GM21825 (cell line): ENCODE data around the gene MAGOH.
"Not testable (repeated sequence)": the region's sequence is repeated elsewhere in the genome, so short reads cannot be mapped to it uniquely, and the experiment has no call there.

Source experiments
- ATAC-seq: cut with Tn5 transposase; IDR thresholded peaks from one replicate; pipeline ENCODE4 v1.9.1; 2021; ENCODE audit warnings: mild to moderate bottlenecking, moderate library complexity; ENCODE audit not compliant: unreplicated experiment

MAGOH gene

DNA sequence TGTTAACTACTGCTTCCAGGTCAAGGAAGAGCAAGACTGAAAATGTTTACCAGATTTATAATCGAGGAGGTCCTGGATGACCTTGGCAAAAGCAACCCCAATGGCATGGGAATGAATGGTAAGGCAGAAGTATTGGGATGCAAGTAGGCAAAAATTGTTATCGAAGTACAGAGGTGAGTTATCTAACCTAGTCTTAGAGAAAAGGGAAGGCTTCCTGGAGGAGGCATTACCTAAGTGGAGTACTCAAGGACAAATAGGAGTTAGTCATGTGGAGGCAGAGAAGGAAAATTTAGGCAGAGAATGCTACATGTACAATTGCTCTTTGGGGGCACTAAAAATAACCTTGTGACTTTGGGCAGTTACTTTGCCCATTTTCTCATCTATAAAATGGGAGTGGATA lies 3.5 kb upstream of the MAGOH start:
- ATAC-seq = no peak

DNA sequence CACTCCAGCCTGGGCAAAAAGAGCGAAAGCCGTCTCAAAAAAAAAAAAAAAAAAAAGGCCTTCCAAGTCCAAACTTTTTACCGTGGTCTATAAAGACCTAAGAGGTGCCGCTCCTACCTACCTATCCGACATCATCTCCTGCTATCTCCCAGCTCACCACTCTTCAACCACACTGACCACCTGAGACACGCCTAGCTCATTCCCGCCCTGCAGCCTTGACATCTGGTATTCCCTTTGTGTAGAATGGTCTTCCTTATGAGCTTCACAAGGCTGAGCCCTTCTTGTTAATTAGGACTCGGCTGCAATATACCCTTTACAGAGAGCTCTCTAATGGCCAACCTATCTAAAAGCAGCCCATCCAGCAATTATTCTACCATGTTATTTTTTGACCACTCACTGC lies 680 bp downstream of the MAGOH start:
- ATAC-seq = no peak

DNA sequence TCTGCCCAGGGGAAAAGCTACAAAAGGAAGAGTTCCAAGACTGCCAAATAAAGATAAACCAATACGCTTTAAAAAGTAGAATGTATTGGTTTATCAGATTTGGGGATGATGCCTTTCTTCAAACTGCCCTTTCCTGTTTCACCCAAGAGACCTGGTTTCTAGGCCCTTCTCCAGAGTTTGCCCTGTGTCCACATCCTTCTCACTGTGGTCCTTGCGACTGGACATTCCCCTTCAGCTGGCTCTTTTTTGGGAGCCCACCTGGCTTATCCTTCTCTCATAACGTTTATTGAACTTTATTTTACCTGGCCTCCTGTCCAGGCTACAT lies 17.4 kb downstream of the MAGOH start:
- no peak for ATAC-seq

DNA sequence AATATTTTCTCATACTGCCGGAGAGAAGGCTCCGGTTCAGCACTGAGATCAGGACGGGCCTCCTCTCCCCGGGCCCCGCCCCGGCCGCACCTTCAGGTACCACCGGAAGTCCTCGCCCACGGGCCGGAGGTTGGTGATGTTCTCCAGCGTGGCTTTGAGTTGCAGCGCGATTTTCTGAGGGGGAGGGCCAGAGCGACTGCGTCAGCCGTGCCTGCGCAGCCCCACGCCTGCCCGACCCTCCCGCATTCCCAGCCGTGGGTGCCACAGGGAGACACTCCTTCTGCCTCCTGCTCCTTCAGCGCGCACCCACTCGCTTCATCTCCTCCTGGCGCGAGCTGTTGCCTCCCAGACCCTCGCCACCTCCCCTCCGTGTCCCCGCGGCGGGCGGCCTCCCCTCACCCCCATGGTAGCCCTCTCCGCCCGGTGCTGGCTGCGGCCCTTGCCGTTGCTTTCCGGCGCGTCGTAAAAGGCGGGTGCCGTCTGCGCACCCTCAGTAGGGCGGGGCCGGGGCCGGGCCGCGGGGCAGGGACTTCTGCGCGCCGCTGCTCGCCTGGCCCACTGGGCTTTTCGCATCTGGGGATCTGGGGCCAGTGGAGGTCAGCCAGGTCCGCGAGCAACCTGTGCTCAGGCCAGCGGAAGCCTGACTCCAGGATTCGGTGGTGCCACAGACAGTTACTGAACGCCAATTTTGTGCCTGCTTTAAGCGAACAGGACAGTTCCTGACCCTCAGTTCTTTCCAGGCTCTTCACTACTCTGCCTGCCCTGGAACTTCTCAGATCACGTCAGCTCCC lies 18.0 kb downstream of the MAGOH start, which contains the start of gene CZIB:
Gene CZIB, minus strand, starts transcription at position 464 of the 791 bp plus-strand sequence. Its CDS starts 59 bp downstream, at position 405.
- peak; percentile 89 for ATAC-seq

DNA sequence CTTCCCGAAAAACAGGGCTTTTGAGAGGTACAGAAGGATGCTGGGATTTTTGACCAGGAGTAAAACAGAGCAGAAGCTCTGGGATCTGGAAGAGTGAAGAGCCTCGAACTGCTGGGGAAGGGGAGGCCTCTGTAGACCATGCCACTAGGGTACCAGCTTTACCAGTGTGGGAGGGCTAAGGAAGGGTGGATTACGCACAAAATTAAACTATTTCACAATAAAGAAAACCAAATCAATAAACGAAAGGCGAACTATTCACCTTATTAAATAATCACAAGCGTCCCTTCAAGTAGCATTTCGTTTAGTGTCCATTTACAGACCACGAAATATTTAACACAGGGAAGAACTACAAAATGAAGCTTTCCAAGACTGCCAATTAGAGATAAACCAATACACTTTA lies 18.6 kb downstream of the MAGOH start:
- ATAC-seq = no peak

DNA sequence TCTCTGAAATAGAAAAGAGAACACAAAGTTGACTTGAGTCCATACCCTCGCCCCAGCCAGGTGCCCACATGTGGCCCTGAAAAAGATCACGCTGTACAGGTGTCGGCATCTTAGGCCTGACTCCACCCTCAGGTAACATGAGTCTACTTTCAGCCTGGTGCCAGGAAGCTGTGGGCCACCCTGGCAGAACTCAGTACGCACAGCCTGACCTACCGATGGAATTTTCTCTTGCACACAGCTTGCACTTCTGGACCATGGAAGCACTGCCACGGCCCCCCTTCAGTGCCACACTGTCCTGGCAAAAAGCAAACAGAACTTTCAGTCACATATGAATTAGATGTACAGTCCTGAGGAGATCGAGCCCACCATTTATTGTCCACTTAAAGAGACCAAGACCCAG lies 20.1 kb downstream of the MAGOH start:
- ATAC-seq = no peak

DNA sequence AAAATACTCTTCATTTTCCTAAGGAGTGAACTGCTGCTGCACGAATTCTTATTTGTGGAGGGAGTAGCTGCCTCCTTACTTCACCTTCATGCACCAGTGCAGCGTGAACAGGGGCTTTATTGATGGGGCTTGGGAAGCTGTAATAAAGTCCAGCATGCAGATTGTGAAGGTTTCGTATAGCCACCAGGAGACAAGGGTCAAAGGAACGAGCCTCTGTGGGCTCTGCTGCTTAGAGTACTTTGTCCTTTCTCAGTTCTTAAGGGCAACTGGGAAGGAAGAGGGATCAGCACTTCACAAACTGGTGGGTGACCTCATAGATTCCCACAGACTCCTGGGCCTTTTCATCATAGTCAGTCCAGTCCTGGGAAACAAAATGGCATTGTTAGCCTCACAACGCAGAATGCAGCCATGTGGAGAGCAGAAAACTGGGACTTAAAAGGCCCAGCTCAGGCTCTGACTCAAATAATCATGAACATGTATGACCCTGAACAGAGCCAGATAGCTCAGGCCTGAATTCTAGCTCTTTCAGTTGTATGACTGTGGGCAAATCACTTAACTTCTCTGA lies 23.9 kb downstream of the MAGOH start:
- no peak for ATAC-seq

DNA sequence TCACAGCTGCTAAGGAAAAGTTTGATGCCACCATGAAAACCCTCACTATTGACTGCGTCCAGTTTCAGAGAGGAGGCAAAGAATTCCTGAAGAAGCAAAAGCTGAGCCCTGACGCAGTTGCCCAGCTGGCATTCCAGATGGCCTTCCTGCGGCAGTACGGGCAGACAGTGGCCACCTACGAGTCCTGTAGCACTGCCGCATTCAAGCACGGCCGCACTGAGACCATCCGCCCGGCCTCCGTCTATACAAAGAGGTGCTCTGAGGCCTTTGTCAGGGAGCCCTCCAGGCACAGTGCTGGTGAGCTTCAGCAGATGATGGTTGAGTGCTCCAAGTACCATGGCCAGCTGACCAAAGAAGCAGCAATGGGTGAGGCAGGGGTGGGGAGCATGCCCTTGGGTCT lies 27.4 kb downstream of the MAGOH start:
- ATAC-seq = no peak

DNA sequence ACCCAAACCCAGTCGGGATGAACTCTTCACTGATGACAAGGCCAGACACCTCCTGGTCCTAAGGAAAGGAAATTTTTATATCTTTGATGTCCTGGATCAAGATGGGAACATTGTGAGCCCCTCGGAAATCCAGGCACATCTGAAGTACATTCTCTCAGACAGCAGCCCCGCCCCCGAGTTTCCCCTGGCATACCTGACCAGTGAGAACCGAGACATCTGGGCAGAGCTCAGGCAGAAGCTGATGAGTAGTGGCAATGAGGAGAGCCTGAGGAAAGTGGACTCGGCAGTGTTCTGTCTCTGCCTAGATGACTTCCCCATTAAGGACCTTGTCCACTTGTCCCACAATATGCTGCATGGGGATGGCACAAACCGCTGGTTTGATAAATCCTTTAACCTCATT lies 28.0 kb downstream of the MAGOH start:
- no peak for ATAC-seq

DNA sequence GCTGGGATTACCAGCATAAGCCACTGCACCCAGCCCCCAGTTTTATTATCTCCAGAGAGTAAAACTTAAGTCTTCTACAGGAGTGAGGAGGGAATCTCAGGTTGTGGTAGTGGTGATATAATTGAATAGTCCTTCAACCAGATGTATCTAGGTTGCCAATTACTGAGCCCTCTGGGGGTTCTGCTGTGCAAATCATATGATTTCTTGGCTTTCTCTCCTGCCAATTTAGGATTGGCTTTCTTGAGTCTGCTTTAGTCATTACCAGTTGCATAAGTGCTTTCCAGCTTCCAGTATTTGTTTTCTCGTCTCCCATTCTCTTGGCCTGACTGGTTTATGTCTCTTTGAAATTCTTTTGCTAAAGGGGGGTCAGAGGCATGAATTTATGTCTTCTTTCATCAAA lies 30.6 kb downstream of the MAGOH start:
- ATAC-seq = no peak

DNA sequence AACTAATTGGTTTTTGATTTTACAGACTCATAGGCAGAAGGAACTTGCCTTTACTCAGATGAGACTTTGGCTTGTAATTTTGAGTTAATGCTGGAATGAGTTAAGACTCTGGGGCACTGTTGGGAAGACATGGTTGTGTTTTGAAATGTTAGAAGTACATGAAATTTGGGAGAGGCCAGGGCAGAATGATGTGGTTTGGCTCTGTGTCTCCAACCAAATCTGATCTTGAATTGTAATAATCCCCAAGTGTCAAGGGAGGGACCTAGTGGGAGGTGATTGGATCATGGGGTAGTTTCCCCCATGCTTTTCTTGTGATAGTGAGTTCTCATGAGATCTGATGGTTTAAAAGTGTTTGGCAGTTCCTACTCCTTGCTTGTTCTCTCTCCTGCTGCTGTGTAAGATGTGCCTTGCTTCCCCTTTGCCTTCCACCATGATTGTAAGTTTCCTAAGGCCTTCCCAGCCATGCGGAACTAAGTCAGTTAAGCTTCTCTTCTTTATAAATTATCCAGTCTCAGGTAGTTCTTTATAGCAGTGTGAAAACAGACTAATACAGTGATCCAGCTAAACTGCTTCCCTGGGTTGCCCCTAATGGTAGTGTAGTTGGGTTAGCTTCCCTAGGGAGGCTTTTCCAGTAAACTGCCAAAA lies 31.5 kb downstream of the MAGOH start:
- ATAC-seq = no peak

DNA sequence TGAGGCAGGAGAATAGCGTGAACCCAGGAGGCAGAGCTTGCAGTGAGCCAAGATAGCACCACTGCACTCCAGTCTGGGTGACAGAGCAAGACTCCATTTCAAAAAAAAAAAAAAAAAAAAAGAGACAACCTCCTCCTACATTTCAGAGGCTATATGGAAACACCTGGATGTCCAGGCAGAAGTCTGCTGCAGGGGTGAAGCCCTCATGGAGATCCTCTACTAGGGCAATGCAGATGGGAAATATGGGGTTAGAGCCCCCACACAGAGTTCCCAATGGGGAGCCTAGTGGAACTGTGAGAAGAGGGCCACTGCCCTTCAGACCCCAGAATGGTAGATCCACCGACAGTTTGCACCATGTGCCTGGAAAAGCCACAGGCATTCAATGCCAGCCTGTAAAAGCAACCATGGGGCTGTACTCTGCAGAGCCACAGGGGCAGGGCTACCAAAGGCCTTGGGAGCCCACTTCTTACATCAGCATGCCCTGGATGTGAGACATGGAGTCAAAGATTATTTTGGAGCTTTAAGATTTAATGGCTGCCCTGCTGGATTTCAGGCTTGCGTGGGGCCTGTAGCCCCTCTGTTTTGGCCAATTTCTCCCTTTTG lies 32.1 kb downstream of the MAGOH start:
- ATAC-seq = not testable (repeated sequence)

DNA sequence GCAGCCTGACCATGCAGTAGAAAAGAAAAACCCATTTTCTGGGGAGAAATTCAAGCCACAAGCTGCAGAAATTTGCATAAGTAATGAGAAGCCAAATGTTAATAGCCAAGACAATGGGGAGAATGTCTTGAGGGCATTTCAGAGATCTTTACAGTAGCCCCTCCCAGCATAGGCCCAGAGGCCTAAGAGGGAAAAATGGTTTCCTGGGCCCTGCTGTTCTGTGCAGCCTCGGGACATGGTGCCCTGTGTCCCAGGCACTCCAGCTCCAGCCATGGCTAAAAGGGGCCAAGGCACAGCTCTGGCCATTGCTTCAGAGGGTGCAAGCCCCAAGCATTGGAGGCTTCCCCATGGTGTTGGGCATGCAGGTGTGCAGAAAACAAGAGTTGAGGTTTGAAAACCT lies 32.8 kb downstream of the MAGOH start:
- not testable (repeated sequence) for ATAC-seq

DNA sequence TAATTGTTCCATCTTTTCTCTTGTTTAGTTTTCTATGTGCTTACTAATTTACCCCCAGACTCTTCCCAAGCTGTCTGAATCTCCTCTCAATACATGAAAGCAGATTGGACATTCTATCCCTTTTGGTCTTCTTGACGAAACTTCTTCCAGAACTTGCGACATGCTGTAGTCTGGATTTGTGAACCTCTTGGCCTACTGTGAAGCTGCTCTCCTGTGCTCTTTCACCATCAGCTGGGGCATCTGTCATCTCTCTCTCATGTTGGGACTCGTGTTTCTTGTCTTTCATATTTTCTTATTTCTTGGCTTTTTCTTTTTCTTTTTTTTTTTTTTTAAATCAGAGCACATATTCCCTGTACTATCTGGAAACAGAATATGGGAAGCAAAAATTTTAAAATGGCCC lies 34.9 kb downstream of the MAGOH start:
- no peak for ATAC-seq

DNA sequence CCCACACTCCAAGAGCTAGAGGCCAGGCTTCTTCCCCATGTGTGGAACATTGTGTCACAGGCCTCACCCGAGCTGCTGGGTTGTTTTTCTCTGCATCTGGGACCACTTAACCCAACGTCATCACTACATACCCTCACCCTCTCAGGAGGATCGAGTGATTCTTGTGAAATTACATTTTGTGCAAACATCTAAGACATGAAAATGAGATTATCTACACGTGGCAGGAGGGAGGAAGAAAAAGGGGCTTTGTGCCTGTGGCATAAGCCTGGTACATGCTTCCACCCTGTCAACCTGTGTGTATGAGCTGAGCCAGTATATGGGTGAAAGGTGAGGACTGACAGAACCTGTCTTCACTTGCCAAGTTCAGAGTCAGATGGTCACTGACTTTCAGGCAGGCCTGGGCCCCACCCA lies 40.1 kb downstream of the MAGOH start:
- ATAC-seq = no peak

DNA sequence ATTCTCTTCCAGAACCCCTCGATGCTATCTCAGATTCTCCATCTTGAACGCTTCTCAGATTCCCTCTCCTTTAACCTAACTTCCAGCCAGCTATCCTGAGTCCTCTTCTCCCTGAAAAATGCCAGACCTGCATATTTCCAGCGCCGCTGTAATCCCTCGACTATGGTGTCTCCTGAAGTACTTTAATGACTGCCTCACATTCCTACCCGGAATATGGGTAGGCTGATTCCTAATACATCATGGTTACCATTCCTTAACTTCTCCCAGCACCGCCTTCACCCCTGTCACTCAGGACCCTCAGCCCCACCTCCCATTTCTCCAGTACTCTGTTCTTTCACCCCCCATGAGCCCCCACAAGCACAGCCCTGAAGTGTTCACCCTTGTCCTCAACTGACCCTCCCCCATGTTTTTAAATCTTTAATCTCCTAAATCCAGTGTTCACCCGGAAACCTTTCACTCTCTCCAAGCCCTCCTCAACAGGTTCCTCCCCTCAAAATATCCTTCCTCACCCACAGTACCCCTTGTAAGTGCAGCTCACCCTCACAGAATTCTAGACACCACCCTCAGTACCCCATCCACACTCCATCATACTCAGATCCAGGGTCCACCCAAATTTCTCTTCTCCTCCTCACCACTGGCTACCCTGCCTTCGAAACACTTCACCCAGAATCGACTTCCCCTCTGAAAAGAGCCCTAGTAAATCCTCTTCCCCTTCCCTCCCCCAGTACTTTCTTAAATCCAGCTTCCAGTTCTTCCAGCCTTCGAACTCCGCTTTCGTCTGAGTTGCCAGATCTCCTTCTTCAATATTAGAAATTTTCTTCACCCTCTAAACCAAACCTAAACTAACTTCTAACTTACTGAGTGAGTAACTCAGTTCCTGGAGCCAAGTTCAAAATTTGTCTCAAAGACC lies 40.8 kb downstream of the MAGOH start:
- no peak for ATAC-seq

DNA sequence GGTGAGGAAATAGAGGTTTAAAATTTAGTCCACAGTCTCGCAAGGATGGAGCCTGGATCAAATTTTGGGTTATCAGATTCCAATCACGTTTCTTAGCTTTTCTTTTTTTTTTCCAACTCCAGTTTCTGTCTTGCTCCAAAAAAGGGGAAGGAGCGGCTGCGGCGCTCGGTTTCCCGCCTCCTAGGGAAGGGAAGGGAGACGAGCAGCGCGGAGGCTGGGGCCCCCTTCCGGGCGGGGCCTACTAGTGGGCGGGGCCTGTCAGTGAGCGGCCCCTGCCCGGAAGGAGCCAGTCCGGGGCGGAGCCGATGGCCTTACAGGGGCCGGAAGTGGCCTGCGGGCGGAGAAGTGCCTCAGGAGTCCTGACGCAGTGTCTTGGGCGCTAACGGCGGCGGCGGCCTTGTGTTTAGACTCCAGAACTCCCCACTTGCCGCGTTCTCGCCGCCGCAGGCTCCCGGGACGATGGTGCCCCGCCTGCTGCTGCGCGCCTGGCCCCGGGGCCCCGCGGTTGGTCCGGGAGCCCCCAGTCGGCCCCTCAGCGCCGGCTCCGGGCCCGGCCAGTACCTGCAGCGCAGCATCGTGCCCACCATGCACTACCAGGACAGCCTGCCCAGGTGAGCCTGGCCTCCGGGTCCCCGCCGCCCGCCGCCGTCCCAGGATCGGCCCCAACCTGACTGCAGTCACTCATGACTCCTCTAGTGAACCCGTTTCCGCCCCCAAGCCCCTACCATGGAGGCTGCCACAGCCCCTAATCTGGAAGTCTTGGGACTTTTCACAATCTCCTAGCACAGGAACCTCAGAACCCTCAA lies 41.6 kb downstream of the MAGOH start, which contains the start of gene CPT2:
Gene CPT2, plus strand, starts transcription at position 340 of the 806 bp plus-strand sequence. Its CDS starts 120 bp downstream, at position 460.
- ATAC-seq = peak; percentile 99

DNA sequence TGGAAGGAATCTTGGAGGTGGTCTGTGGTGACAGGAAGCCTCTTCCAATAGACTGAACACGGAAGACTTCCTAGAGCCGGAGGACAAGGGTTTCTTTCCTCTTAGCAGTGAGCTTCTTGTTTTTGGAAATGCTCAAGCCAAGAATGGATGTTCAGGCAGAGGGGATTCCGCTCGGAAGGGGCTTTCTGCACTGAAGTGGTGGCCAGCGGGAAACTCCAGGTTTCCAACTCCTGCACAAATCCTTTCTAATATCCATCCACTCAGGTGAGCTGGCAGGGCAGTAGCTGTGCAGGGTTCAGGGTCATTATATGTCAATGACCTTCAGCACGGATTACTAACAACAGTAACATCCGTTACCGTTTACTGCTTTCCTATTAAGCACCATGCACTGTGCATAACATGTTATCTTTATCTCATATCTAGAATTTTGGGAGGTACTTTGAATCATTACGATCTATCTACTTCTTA lies 42.3 kb downstream of the MAGOH start:
- peak; percentile 18 for ATAC-seq

DNA sequence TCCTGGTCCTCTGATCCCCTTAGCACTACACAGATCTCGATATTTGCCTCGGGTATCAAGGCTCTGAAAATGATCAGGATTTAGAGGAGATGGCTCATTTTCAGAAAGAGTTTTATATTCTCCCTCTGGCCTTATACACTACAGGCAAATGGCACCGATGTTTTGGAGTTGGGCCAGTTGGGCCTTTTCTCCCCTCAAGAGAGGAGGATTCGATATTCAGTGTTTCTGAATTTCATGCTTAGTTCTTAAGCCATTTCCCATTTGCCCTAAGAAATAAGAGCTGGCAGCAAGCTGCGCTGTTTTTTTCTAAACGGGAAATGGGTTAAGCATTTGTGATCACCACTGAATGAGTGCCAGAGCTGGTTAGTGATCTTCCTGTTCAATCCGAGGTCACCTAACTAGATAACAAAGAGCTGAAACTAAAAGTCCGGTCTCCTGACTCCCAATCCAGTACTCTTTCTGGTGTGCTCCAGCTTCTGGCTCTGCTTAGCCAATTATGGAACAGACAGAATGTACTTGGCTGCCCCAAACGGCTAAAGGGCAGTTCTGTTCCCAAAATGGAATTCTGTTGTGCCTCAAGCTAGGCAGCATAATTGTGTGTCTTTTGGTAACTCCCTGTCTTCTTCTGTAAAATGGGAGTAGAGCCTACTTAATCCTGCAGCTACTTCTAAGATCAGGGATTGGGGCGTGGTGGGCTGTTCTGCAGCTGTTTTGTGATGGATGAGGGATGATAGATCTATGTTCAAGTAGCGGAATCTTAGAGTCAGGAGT lies 42.9 kb downstream of the MAGOH start:
- no peak for ATAC-seq
